Central memory CD8-positive, alpha-beta T cell (primary cell): ENCODE measurements around the gene NRM.

ENCODE experiments used
- ATAC-seq: fragments of 150-1000 bp; cut with Tn5 transposase; replicated peaks from 2 replicates; pipeline ENCODE4 v1.10.0; 2022; ENCODE audit warnings: mild to moderate bottlenecking, moderate FRiP score, moderate number of reproducible peaks; ENCODE audit not compliant: poor library complexity, severe bottlenecking; ENCODE audit errors: extremely low read depth
- DNase-seq, 2 donors: peaks; one replicate each; pipeline ENCODE4 v3.0.0; 2021; ENCODE audit warnings: low spot score in 2 of 2
- H3K27ac Mint-ChIP-seq: one replicate; pipeline ENCODE4 v1.8.0; 2022; ENCODE audit warnings: low read depth, mild to moderate bottlenecking, moderate library complexity, mixed read lengths
- H3K27me3 Mint-ChIP-seq: one replicate; pipeline ENCODE4 v1.8.0; 2022; ENCODE audit warnings: mixed read lengths
- H3K36me3 Mint-ChIP-seq: one replicate; pipeline ENCODE4 v1.8.0; 2022; ENCODE audit warnings: mild to moderate bottlenecking, moderate library complexity, mixed read lengths; ENCODE audit not compliant: insufficient read depth
- H3K4me1 Mint-ChIP-seq: one replicate; pipeline ENCODE4 v1.8.0; 2022; ENCODE audit warnings: mixed read lengths
- H3K4me3 Mint-ChIP-seq: one replicate; pipeline ENCODE4 v1.8.0; 2022; ENCODE audit warnings: mild to moderate bottlenecking, moderate library complexity, mixed read lengths
- H3K9me3 Mint-ChIP-seq: one replicate; pipeline ENCODE4 v1.8.0; 2022; ENCODE audit warnings: mixed read lengths

NRM gene

GRCh38 chr6:30689022-30689865, 1.5 kb downstream of the NRM start:
- DNase-seq = no peak
- H3K4me1 Mint-ChIP-seq = peaks cover 68% of the 10 kb centered on the region
- ATAC-seq = no peak
- H3K27ac Mint-ChIP-seq = peak overlapping the region; percentile 99
- peaks cover 17% of the 10 kb centered on the region for H3K36me3 Mint-ChIP-seq
- no peaks in the 10 kb centered on the region for H3K9me3 Mint-ChIP-seq
- H3K4me3 Mint-ChIP-seq = peak overlapping the region; percentile 92
- H3K27me3 Mint-ChIP-seq = no peaks in the 10 kb centered on the region

- Mint-ChIP-seq H3K27ac (peak overlapping the region; percentile 99), H3K27me3 (no peaks in the 10 kb centered on the region), H3K4me3 (peak overlapping the region; percentile 92), H3K4me1 (peaks cover 68% of the 10 kb centered on the region), H3K36me3 (peaks cover 17% of the 10 kb centered on the region), H3K9me3 (no peaks in the 10 kb centered on the region)
- ATAC-seq (no peak), DNase-seq (no peak)
These were observed 2.2 kb downstream of the NRM start for GRCh38 chr6:30688569-30688968.

GRCh38 chr6:30687659-30688431, 2.9 kb downstream of the NRM start:
- H3K36me3 Mint-ChIP-seq = peaks cover 18% of the 10 kb centered on the region

GRCh38 chr6:30686908-30687658, 3.7 kb downstream of the NRM start:
- Mint-ChIP-seq H3K36me3 (peaks cover 25% of the 10 kb centered on the region), H3K9me3 (no peaks in the 10 kb centered on the region), H3K4me1 (peaks cover 75% of the 10 kb centered on the region), H3K27ac (peak overlapping the region; percentile 99), H3K4me3 (peak overlapping the region; percentile 92), H3K27me3 (no peaks in the 10 kb centered on the region)
- ATAC-seq (peak; percentile 13), DNase-seq (peak in 1 of 2 donors; percentile 33)

More at GRCh38 chr6:30687659-30688431, 2.9 kb downstream of the NRM start:
- Mint-ChIP-seq H3K27ac (peak overlapping the region; percentile 99), H3K9me3 (no peaks in the 10 kb centered on the region), H3K4me3 (peak overlapping the region; percentile 92), H3K27me3 (no peaks in the 10 kb centered on the region), H3K4me1 (peaks cover 71% of the 10 kb centered on the region)
- no peak for ATAC-seq
- DNase-seq = no peak

GRCh38 chr6:30686009-30686907, 4.5 kb downstream of the NRM start, which contains the start of gene PPP1R18:
Gene PPP1R18, minus strand, starts transcription at chr6:30686645. Its CDS starts 627 bp downstream, at chr6:30686018.
- peak within 1 kb of the TSS; percentile 92 for H3K4me3 Mint-ChIP-seq
- DNase-seq (peak; percentile 53 to 59), ATAC-seq (peak; percentile 48)
- peak within 1 kb of the TSS; percentile 99 for H3K27ac Mint-ChIP-seq
- H3K36me3 Mint-ChIP-seq = peaks cover 34% of the 10 kb centered on the region
- no peaks in the 10 kb centered on the region for H3K27me3 Mint-ChIP-seq
- peaks cover 75% of the 10 kb centered on the region for H3K4me1 Mint-ChIP-seq
- H3K9me3 Mint-ChIP-seq = no peaks in the 10 kb centered on the region

GRCh38 chr6:30685157-30686008, 5.4 kb downstream of the NRM start:
- Mint-ChIP-seq H3K4me3 (peak overlapping the region; percentile 92), H3K27me3 (no peaks in the 10 kb centered on the region), H3K27ac (peak overlapping the region; percentile 99), H3K36me3 (peaks cover 39% of the 10 kb centered on the region), H3K9me3 (no peaks in the 10 kb centered on the region), H3K4me1 (peaks cover 74% of the 10 kb centered on the region)
- DNase-seq (no peak), ATAC-seq (no peak)

GRCh38 chr6:30684386-30685156, 6.2 kb downstream of the NRM start:
- H3K36me3 Mint-ChIP-seq = peaks cover 42% of the 10 kb centered on the region
- no peak for DNase-seq
- peak overlapping the region; percentile 92 for H3K4me3 Mint-ChIP-seq
- no peak for ATAC-seq
- H3K27ac Mint-ChIP-seq = peak overlapping the region; percentile 99
- no peaks in the 10 kb centered on the region for H3K27me3 Mint-ChIP-seq
- H3K4me1 Mint-ChIP-seq = peaks cover 74% of the 10 kb centered on the region
- H3K9me3 Mint-ChIP-seq = no peaks in the 10 kb centered on the region

GRCh38 chr6:30683980-30684338, 6.8 kb downstream of the NRM start:
- no peaks in the 10 kb centered on the region for H3K27me3 Mint-ChIP-seq
- peak overlapping the region; percentile 99 for H3K27ac Mint-ChIP-seq
- DNase-seq (no peak), ATAC-seq (no peak)
- H3K9me3 Mint-ChIP-seq = no peaks in the 10 kb centered on the region
- peak overlapping the region; percentile 92 for H3K4me3 Mint-ChIP-seq
- H3K36me3 Mint-ChIP-seq = peaks cover 48% of the 10 kb centered on the region
- H3K4me1 Mint-ChIP-seq = peaks cover 74% of the 10 kb centered on the region

- DNase-seq (no peak), ATAC-seq (no peak)
- Mint-ChIP-seq H3K27me3 (no peaks in the 10 kb centered on the region), H3K4me1 (peaks cover 71% of the 10 kb centered on the region), H3K27ac (peak overlapping the region; percentile 99), H3K9me3 (no peaks in the 10 kb centered on the region), H3K36me3 (peaks cover 54% of the 10 kb centered on the region), H3K4me3 (peak overlapping the region; percentile 92)
These were observed 7.4 kb downstream of the NRM start for GRCh38 chr6:30683183-30683979.
